WTC11 (cell line): ENCODE data around the gene DPYSL4. TPM values are rescaled to one million over a fixed set of nuclear protein-coding genes. Genes with fewer than 3 reads are reported as not detected.

Experiments used
- ATAC-seq: fragments of 200-7000 bp; cut with Tn5 transposase; 2 replicates; pipeline ENCODE4 v1.10.0; 2021; ENCODE audit warnings: mild to moderate bottlenecking, moderate library complexity
- CTCF ChIA-PET: fragments of 300-600 bp; sonication (Branson Sonifier 250); formaldehyde crosslinking; loops from one replicate; lab custom pipeline; 2021; ENCODE audit warnings: antibody characterized with exemption; lab: Charles Lee
- POLR2A ChIA-PET: fragments of 350-600 bp; sonication (Branson Sonifier 250); formaldehyde crosslinking; loops from one replicate; lab custom pipeline; 2021; ENCODE audit warnings: antibody characterized with exemption; lab: Charles Lee
- DNase-seq: peaks from one replicate; pipeline ENCODE4 v3.0.0; 2021; ENCODE audit warnings: low spot score
- H3K27ac Mint-ChIP-seq: 2 replicates; pipeline ENCODE4 v1.8.0; 2021; ENCODE audit warnings: mixed read lengths
- H3K27me3 Mint-ChIP-seq: 2 replicates; pipeline ENCODE4 v1.8.0; 2021; ENCODE audit warnings: low read depth, mild to moderate bottlenecking, moderate library complexity, mixed read lengths
- H3K36me3 Mint-ChIP-seq: 2 replicates; pipeline ENCODE4 v1.8.0; 2021; ENCODE audit warnings: mixed read lengths
- H3K4me1 Mint-ChIP-seq: 2 replicates; pipeline ENCODE4 v1.8.0; 2022; ENCODE audit warnings: mixed read lengths
- H3K4me3 Mint-ChIP-seq: 2 replicates; pipeline ENCODE4 v1.8.0; 2021; ENCODE audit warnings: mild to moderate bottlenecking, moderate library complexity, mixed read lengths
- H3K9me3 Mint-ChIP-seq: 2 replicates; pipeline ENCODE4 v1.8.0; 2021; ENCODE audit warnings: mixed read lengths
- CREB1 ChIP-seq: sonication (generic); formaldehyde crosslinking; IDR thresholded peaks from 2 replicates; pipeline ENCODE4 v1.8.0; 2023; ENCODE audit warnings: mild to moderate bottlenecking, missing genetic modification reagents
- E2F5 ChIP-seq: sonication (generic); formaldehyde crosslinking; IDR thresholded peaks from 2 replicates; pipeline ENCODE4 v1.8.1; 2022; ENCODE audit warnings: mild to moderate bottlenecking, moderate library complexity, missing genetic modification reagents
- ETV6 ChIP-seq: sonication (generic); formaldehyde crosslinking; IDR thresholded peaks from 2 replicates; pipeline ENCODE4 v1.8.1; 2022; ENCODE audit warnings: mild to moderate bottlenecking, missing genetic modification reagents
- FOXJ3 ChIP-seq: sonication (generic); formaldehyde crosslinking; IDR thresholded peaks from 2 replicates; pipeline ENCODE4 v1.9.0; 2021; ENCODE audit warnings: missing genetic modification reagents, mild to moderate bottlenecking, borderline replicate concordance
- GABPB1 ChIP-seq: sonication (generic); formaldehyde crosslinking; IDR thresholded peaks from 2 replicates; pipeline ENCODE4 v1.8.1; 2023; ENCODE audit warnings: mild to moderate bottlenecking, missing genetic modification reagents
- JAZF1 ChIP-seq: fragments of 250-450 bp; sonication (Bioruptor Pico); IDR thresholded peaks from 2 replicates; pipeline ENCODE4 v1.9.0; 2021; ENCODE audit warnings: moderate library complexity, mild to moderate bottlenecking, inconsistent platforms
- NFATC4 ChIP-seq: fragments of 250-450 bp; sonication (Bioruptor Pico); IDR thresholded peaks from 2 replicates; pipeline ENCODE4 v1.9.0; 2021; ENCODE audit warnings: mild to moderate bottlenecking
- NFE2L1 ChIP-seq: sonication (generic); formaldehyde crosslinking; IDR thresholded peaks from 2 replicates; pipeline ENCODE4 v1.8.1; 2023; ENCODE audit warnings: missing genetic modification reagents
- NFYB ChIP-seq: sonication (generic); formaldehyde crosslinking; conservative IDR thresholded peaks from 2 replicates; pipeline ENCODE4 v1.8.0; 2022; ENCODE audit warnings: low read depth, missing genetic modification reagents
- SOX15 ChIP-seq: fragments of 250-450 bp; sonication (Bioruptor Pico); IDR thresholded peaks from 2 replicates; pipeline ENCODE4 v1.9.0; 2021; ENCODE audit warnings: mild to moderate bottlenecking
- TEAD4 ChIP-seq: sonication (generic); formaldehyde crosslinking; IDR thresholded peaks from 2 replicates; pipeline ENCODE4 v1.8.0; 2022; ENCODE audit warnings: mild to moderate bottlenecking, missing genetic modification reagents
- total RNA-seq: library from RNA; stranded (reverse); gene quantifications from 3 replicates; pipeline ENCODE4 v1.2.3, GENCODE V29; 2021
- TF ChIP-seq, protein P1 (sequence below): sonication (generic); formaldehyde crosslinking; IDR thresholded peaks from 2 replicates; pipeline ENCODE4 v1.8.1; 2023; ENCODE audit warnings: mild to moderate bottlenecking, moderate library complexity, missing genetic modification reagents
- TF ChIP-seq, protein P2 (sequence below): sonication (generic); formaldehyde crosslinking; IDR thresholded peaks from 2 replicates; pipeline ENCODE4 v1.8.0; 2023; ENCODE audit warnings: missing genetic modification reagents, mild to moderate bottlenecking, borderline replicate concordance
- TF ChIP-seq, protein P3 (sequence below): fragments of 250-450 bp; sonication (Bioruptor Pico); IDR thresholded peaks from 2 replicates; pipeline ENCODE4 v1.9.0; 2021; ENCODE audit warnings: mild to moderate bottlenecking, borderline replicate concordance
- TF ChIP-seq, protein P4 (sequence below): sonication (generic); formaldehyde crosslinking; IDR thresholded peaks from 2 replicates; pipeline ENCODE4 v1.8.1; 2022; ENCODE audit warnings: mild to moderate bottlenecking, missing genetic modification reagents, moderate library complexity, borderline replicate concordance

The DPYSL4 gene
- total RNA-seq, 1 experiment from 2014 or later, result 17.0 TPM

GRCh38 chr10:132199268-132199853 lies 12.6 kb downstream of the DPYSL4 start:
- ChIA-PET CTCF (no interaction called here), POLR2A (no interaction called here)
- TF ChIP-seq, protein P1, sequence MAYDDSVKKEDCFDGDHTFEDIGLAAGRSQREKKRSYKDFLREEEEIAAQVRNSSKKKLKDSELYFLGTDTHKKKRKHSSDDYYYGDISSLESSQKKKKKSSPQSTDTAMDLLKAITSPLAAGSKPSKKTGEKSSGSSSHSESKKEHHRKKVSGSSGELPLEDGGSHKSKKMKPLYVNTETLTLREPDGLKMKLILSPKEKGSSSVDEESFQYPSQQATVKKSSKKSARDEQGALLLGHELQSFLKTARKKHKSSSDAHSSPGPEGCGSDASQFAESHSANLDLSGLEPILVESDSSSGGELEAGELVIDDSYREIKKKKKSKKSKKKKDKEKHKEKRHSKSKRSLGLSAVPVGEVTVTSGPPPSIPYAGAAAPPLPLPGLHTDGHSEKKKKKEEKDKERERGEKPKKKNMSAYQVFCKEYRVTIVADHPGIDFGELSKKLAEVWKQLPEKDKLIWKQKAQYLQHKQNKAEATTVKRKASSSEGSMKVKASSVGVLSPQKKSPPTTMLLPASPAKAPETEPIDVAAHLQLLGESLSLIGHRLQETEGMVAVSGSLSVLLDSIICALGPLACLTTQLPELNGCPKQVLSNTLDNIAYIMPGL, result no peak
- TF ChIP-seq NFATC4 (CRISPR knock-in tag) (no peak), NFE2L1 (CRISPR knock-in tag) (no peak), NFYB (CRISPR knock-in tag) (no peak), GABPB1 (CRISPR knock-in tag) (no peak), FOXJ3 (CRISPR knock-in tag) (no peak), JAZF1 (CRISPR knock-in tag) (no peak), TEAD4 (no peak), CREB1 (no peak), ETV6 (CRISPR knock-in tag) (no peak), SOX15 (no peak), E2F5 (CRISPR knock-in tag) (no peak)
- TF ChIP-seq, protein P2, sequence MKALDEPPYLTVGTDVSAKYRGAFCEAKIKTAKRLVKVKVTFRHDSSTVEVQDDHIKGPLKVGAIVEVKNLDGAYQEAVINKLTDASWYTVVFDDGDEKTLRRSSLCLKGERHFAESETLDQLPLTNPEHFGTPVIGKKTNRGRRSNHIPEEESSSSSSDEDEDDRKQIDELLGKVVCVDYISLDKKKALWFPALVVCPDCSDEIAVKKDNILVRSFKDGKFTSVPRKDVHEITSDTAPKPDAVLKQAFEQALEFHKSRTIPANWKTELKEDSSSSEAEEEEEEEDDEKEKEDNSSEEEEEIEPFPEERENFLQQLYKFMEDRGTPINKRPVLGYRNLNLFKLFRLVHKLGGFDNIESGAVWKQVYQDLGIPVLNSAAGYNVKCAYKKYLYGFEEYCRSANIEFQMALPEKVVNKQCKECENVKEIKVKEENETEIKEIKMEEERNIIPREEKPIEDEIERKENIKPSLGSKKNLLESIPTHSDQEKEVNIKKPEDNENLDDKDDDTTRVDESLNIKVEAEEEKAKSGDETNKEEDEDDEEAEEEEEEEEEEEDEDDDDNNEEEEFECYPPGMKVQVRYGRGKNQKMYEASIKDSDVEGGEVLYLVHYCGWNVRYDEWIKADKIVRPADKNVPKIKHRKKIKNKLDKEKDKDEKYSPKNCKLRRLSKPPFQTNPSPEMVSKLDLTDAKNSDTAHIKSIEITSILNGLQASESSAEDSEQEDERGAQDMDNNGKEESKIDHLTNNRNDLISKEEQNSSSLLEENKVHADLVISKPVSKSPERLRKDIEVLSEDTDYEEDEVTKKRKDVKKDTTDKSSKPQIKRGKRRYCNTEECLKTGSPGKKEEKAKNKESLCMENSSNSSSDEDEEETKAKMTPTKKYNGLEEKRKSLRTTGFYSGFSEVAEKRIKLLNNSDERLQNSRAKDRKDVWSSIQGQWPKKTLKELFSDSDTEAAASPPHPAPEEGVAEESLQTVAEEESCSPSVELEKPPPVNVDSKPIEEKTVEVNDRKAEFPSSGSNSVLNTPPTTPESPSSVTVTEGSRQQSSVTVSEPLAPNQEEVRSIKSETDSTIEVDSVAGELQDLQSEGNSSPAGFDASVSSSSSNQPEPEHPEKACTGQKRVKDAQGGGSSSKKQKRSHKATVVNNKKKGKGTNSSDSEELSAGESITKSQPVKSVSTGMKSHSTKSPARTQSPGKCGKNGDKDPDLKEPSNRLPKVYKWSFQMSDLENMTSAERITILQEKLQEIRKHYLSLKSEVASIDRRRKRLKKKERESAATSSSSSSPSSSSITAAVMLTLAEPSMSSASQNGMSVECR (CRISPR knock-in tag), result no peak
- TF ChIP-seq, protein P3, sequence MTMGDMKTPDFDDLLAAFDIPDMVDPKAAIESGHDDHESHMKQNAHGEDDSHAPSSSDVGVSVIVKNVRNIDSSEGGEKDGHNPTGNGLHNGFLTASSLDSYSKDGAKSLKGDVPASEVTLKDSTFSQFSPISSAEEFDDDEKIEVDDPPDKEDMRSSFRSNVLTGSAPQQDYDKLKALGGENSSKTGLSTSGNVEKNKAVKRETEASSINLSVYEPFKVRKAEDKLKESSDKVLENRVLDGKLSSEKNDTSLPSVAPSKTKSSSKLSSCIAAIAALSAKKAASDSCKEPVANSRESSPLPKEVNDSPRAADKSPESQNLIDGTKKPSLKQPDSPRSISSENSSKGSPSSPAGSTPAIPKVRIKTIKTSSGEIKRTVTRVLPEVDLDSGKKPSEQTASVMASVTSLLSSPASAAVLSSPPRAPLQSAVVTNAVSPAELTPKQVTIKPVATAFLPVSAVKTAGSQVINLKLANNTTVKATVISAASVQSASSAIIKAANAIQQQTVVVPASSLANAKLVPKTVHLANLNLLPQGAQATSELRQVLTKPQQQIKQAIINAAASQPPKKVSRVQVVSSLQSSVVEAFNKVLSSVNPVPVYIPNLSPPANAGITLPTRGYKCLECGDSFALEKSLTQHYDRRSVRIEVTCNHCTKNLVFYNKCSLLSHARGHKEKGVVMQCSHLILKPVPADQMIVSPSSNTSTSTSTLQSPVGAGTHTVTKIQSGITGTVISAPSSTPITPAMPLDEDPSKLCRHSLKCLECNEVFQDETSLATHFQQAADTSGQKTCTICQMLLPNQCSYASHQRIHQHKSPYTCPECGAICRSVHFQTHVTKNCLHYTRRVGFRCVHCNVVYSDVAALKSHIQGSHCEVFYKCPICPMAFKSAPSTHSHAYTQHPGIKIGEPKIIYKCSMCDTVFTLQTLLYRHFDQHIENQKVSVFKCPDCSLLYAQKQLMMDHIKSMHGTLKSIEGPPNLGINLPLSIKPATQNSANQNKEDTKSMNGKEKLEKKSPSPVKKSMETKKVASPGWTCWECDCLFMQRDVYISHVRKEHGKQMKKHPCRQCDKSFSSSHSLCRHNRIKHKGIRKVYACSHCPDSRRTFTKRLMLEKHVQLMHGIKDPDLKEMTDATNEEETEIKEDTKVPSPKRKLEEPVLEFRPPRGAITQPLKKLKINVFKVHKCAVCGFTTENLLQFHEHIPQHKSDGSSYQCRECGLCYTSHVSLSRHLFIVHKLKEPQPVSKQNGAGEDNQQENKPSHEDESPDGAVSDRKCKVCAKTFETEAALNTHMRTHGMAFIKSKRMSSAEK (CRISPR knock-in tag), result no peak
- TF ChIP-seq, protein P4, sequence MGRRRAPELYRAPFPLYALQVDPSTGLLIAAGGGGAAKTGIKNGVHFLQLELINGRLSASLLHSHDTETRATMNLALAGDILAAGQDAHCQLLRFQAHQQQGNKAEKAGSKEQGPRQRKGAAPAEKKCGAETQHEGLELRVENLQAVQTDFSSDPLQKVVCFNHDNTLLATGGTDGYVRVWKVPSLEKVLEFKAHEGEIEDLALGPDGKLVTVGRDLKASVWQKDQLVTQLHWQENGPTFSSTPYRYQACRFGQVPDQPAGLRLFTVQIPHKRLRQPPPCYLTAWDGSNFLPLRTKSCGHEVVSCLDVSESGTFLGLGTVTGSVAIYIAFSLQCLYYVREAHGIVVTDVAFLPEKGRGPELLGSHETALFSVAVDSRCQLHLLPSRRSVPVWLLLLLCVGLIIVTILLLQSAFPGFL (CRISPR knock-in tag), result no peak
- no peak overlapping the region for H3K4me3 Mint-ChIP-seq
- no peaks in the 10 kb centered on the region for H3K4me1 Mint-ChIP-seq
- H3K27me3 Mint-ChIP-seq, result no peaks in the 10 kb centered on the region
- no peaks in the 10 kb centered on the region for H3K36me3 Mint-ChIP-seq
- no peak overlapping the region for H3K27ac Mint-ChIP-seq
- ATAC-seq (no peak), DNase-seq (no peak)
- no peaks in the 10 kb centered on the region for H3K9me3 Mint-ChIP-seq
